Measurements from ENCODE around the gene MTPN.

The MTPN gene

GRCh38 chr7:135970045-135970444 is 7.1 kb downstream of the MTPN start:
- no peak overlapping the region for H3K4me3 ChIP-seq (ENCODE audit: low read depth, low read length)
- TF ChIP-seq, protein P1, sequence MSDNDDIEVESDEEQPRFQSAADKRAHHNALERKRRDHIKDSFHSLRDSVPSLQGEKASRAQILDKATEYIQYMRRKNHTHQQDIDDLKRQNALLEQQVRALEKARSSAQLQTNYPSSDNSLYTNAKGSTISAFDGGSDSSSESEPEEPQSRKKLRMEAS (IDR thresholded peaks at IDR 0.05; ENCODE audit: low read depth, low read length): no peak
- TF ChIP-seq CTCF (IDR thresholded peaks at IDR 0.05; ENCODE audit: low read depth, low read length): no peak
- TF ChIP-seq MYC (IDR thresholded peaks at IDR 0.05; ENCODE audit: low read depth, low read length): no peak
- no peak for TF ChIP-seq POLR2A (IDR thresholded peaks at IDR 0.05; ENCODE audit: extremely low read depth, insufficient read length)
- DNase-seq (ENCODE audit: low read depth): no peak

GRCh38 chr7:135966341-135967043 is 10.7 kb downstream of the MTPN start:
- no peak overlapping the region for H3K4me3 ChIP-seq (ENCODE audit: low read depth, low read length)
- TF ChIP-seq, protein P1 (IDR thresholded peaks at IDR 0.05; ENCODE audit: low read depth, low read length): no peak
- TF ChIP-seq MYC (IDR thresholded peaks at IDR 0.05; ENCODE audit: low read depth, low read length) (no peak), CTCF (IDR thresholded peaks at IDR 0.05; ENCODE audit: low read depth, low read length) (no peak), POLR2A (IDR thresholded peaks at IDR 0.05; ENCODE audit: extremely low read depth, insufficient read length) (no peak)
- no peak for DNase-seq (ENCODE audit: low read depth)

DNA sequence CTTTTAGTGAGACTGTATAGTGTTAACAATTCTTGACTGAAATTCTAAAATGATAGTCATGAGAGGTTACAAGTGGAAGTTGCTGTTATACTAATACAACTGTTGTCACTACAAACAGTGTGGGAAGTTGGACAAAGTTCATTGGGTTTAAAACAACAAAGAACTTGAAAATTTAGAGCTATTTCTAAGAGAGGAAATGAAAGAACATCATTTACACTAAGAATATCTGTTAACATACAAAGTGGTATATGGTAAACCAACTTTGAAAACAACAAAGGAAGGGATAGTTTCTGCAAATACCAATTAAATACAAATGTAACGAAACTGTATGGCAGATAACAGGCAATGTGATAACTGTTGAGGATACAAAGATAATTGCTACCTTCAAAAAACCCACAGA is 11.6 kb downstream of the MTPN start:
- DNase-seq (ENCODE audit: low read depth): no peak
- no peak overlapping the region for H3K4me3 ChIP-seq (ENCODE audit: low read depth, low read length)
- TF ChIP-seq POLR2A (IDR thresholded peaks at IDR 0.05; ENCODE audit: extremely low read depth, insufficient read length): no peak
- TF ChIP-seq, protein P1 (IDR thresholded peaks at IDR 0.05; ENCODE audit: low read depth, low read length): no peak
- TF ChIP-seq MYC (IDR thresholded peaks at IDR 0.05; ENCODE audit: low read depth, low read length): no peak
- TF ChIP-seq CTCF (IDR thresholded peaks at IDR 0.05; ENCODE audit: low read depth, low read length): no peak

DNA sequence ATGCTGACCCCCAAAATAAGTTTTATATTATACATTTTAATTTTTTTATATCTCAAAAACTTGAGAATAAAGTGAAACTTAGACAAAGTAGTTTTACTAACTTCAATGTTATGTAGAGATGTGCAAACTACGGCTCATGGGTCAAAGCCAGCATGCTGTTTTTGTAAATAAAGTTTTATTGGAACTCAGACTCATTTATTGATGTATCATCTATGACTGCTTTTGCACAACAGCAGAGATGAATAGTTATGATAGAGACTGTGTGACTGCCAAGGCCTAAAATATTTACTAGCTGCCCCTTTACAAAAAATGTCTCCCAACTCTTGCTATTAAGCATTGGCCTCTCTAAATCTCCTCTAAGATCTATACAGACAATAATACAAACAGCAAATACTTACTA is 12.4 kb downstream of the MTPN start:
- no peak for DNase-seq (ENCODE audit: low read depth)
- no peak overlapping the region for H3K4me3 ChIP-seq (ENCODE audit: low read depth, low read length)
- TF ChIP-seq POLR2A (IDR thresholded peaks at IDR 0.05; ENCODE audit: extremely low read depth, insufficient read length): no peak
- TF ChIP-seq, protein P1 (IDR thresholded peaks at IDR 0.05; ENCODE audit: low read depth, low read length): no peak
- TF ChIP-seq MYC (IDR thresholded peaks at IDR 0.05; ENCODE audit: low read depth, low read length): no peak
- TF ChIP-seq CTCF (IDR thresholded peaks at IDR 0.05; ENCODE audit: low read depth, low read length): no peak

GRCh38 chr7:135964274-135964673 is 12.9 kb downstream of the MTPN start:
- DNase-seq (ENCODE audit: low read depth): no peak
- no peak overlapping the region for H3K4me3 ChIP-seq (ENCODE audit: low read depth, low read length)
- no peak for TF ChIP-seq MYC (IDR thresholded peaks at IDR 0.05; ENCODE audit: low read depth, low read length)
- TF ChIP-seq, protein P1 (IDR thresholded peaks at IDR 0.05; ENCODE audit: low read depth, low read length): no peak

- no peak overlapping the region for H3K4me3 ChIP-seq (ENCODE audit: low read depth, low read length)
- TF ChIP-seq MYC (IDR thresholded peaks at IDR 0.05; ENCODE audit: low read depth, low read length): no peak
- TF ChIP-seq, protein P1 (IDR thresholded peaks at IDR 0.05; ENCODE audit: low read depth, low read length): no peak
- no peak for TF ChIP-seq CTCF (IDR thresholded peaks at IDR 0.05; ENCODE audit: low read depth, low read length)
- no peak for TF ChIP-seq POLR2A (IDR thresholded peaks at IDR 0.05; ENCODE audit: extremely low read depth, insufficient read length)
- DNase-seq (ENCODE audit: low read depth): no peak
Observed at GRCh38 chr7:135962802-135963201, 14.4 kb downstream of the MTPN start.
